PC-9 (cell line): Measurements from ENCODE around the gene PTTG1IP2. TPM values are rescaled to one million over a fixed set of nuclear protein-coding genes. Genes with fewer than 3 reads are reported as not detected.

Experiments used
- Bru-seq: library from RNA; stranded (reverse); fragments of 400-500 nt; gene quantifications from one replicate; lab custom pipeline; 2021; lab: Mats Ljungman, UMichigan
- BruChase-seq, 2 experiments: library from RNA; stranded (reverse); fragments of 400-500 nt; gene quantifications; one replicate each; lab custom pipeline; 2021; lab: Mats Ljungman, UMichigan
- BruUV-seq: library from RNA; stranded (reverse); fragments of 400-500 nt; replicated peaks from 2 replicates; lab custom pipeline; 2021; lab: Mats Ljungman, UMichigan
- CTCF ChIA-PET: fragments of 300-600 bp; sonication (Branson Sonifier 250); formaldehyde crosslinking; loops from one replicate; lab custom pipeline; 2022; ENCODE audit warnings: antibody characterized with exemption; lab: Charles Lee
- POLR2A ChIA-PET: fragments of 300-600 bp; sonication (Branson Sonifier 250); formaldehyde crosslinking; loops from one replicate; lab custom pipeline; 2022; ENCODE audit warnings: antibody characterized with exemption; ENCODE audit not compliant: unreplicated experiment; lab: Charles Lee
- DNase-seq, 2 experiments: peaks; one replicate each; pipeline versions ENCODE4 v3.0.0 to v3.0.0-alpha.2; 2015 to 2022; ENCODE audit warnings: mixed read lengths in 1 of 2
- H2AFZ ChIP-seq: fragments of 200-600 bp; sonication (generic); 2 replicates; pipeline ENCODE4 v1.8.1; 2017; ENCODE audit warnings: antibody characterized with exemption
- H3F3A ChIP-seq: fragments of 200-600 bp; sonication (generic); 2 replicates; pipeline ENCODE4 v1.8.1; 2017; ENCODE audit warnings: antibody characterized with exemption, mild to moderate bottlenecking, low read depth; ENCODE audit not compliant: insufficient read depth
- H3K27ac ChIP-seq: fragments of 200-600 bp; sonication (generic); 2 replicates; pipeline ENCODE4 v1.6.1; 2016; ENCODE audit warnings: mixed run types
- H3K27me3 ChIP-seq: fragments of 200-600 bp; sonication (generic); 2 replicates; pipeline ENCODE4 v1.6.1; 2016; ENCODE audit warnings: low read depth, mixed run types; ENCODE audit not compliant: insufficient read depth
- H3K36me3 ChIP-seq: fragments of 200-600 bp; sonication (generic); 2 replicates; pipeline ENCODE4 v1.6.1; 2016; ENCODE audit warnings: low read depth, mixed run types
- H3K4me1 ChIP-seq: fragments of 200-600 bp; sonication (generic); replicated peaks from 2 replicates; pipeline ENCODE4 v1.6.1; 2016; ENCODE audit warnings: mixed run types; ENCODE audit not compliant: insufficient read depth
- H3K4me2 ChIP-seq: fragments of 200-600 bp; sonication (generic); 2 replicates; pipeline ENCODE4 v1.6.1; 2017; ENCODE audit warnings: mixed run types
- H3K4me3 ChIP-seq: fragments of 200-600 bp; sonication (generic); 2 replicates; pipeline ENCODE4 v1.6.1; 2016; ENCODE audit warnings: mixed run types
- H3K79me2 ChIP-seq: fragments of 200-600 bp; sonication (generic); 2 replicates; pipeline ENCODE4 v1.6.1; 2017; ENCODE audit warnings: low read depth, mixed run types
- H3K9me2 ChIP-seq: fragments of 200-600 bp; sonication (generic); 2 replicates; pipeline ENCODE4 v1.8.1; 2017; ENCODE audit warnings: mild to moderate bottlenecking; ENCODE audit not compliant: insufficient read depth
- H3K9me3 ChIP-seq: fragments of 200-600 bp; sonication (generic); 2 replicates; pipeline ENCODE4 v1.8.1; 2016; ENCODE audit warnings: low read depth; ENCODE audit not compliant: insufficient read depth
- H4K20me1 ChIP-seq: fragments of 200-600 bp; sonication (generic); 2 replicates; pipeline ENCODE4 v1.8.1; 2017; ENCODE audit not compliant: insufficient read depth
- CTCF ChIP-seq: fragments of 200-600 bp; sonication (generic); conservative IDR thresholded peaks from 2 replicates; pipeline ENCODE4 v1.6.1; 2017; ENCODE audit warnings: mixed run types, antibody characterized with exemption, mild to moderate bottlenecking, moderate library complexity
- EZH2 ChIP-seq: fragments of 200-600 bp; sonication (generic); IDR thresholded peaks from 2 replicates; pipeline ENCODE4 v1.8.0; 2017; ENCODE audit warnings: antibody characterized with exemption, low read depth
- intact Hi-C: fragments of 100-400 bp; cut with micrococcal nuclease; formaldehyde crosslinking; loops from one replicate; pipeline ENCODE4 v1.10.0; 2022; ENCODE audit not compliant: unreplicated experiment
- long read RNA-seq: library from polyadenylated mRNA; stranded (forward); transcript quantifications from one replicate; pipeline ENCODE4 v2.0.0, GENCODE V29; 2022
- total RNA-seq: library from RNA; stranded (reverse); gene quantifications from 2 replicates; pipeline ENCODE4 v1.2.3, GENCODE V29; 2021

PTTG1IP2 gene
- not detected in 2 replicates for total RNA-seq
- percentile 36 among the genes with signal in this experiment for Bru-seq, nascent RNA
- BruChase-seq, experiment 1, labeled RNA remaining after a 2-hour chase, result percentile 47 among the genes with signal in this experiment
- BruChase-seq, experiment 2, labeled RNA remaining after a 6-hour chase, result percentile 13 among the genes with signal in this experiment
- long read RNA-seq, result 0 reads

- ChIA-PET CTCF (no interaction called here), POLR2A (no interaction called here)
- Histone ChIP-seq H3F3A (no peaks in the 10 kb centered on the region), H3K79me2 (no peaks in the 10 kb centered on the region), H3K27me3 (no peaks in the 10 kb centered on the region), H4K20me1 (no peaks in the 10 kb centered on the region), H3K4me3 (no peak within 1 kb of the TSS), H3K4me2 (no peak within 1 kb of the TSS), H2AFZ (no peak within 1 kb of the TSS), H3K9me2 (no peaks in the 10 kb centered on the region), H3K9me3 (no peaks in the 10 kb centered on the region), H3K4me1 (no peaks in the 10 kb centered on the region), H3K36me3 (no peaks in the 10 kb centered on the region), H3K27ac (no peak within 1 kb of the TSS)
- DNase-seq, result no peak
- intact Hi-C loops, result no loop called here
- TF ChIP-seq CTCF (no peak), EZH2 (no peak)
- no TSS peak for BruUV-seq
Observed at GRCh38 chr7:90469554-90469953, at the start of gene PTTG1IP2. PTTG1IP2 (plus strand) TSS chr7:90469639; CDS start chr7:90469787, 148 bp downstream.

DNA sequence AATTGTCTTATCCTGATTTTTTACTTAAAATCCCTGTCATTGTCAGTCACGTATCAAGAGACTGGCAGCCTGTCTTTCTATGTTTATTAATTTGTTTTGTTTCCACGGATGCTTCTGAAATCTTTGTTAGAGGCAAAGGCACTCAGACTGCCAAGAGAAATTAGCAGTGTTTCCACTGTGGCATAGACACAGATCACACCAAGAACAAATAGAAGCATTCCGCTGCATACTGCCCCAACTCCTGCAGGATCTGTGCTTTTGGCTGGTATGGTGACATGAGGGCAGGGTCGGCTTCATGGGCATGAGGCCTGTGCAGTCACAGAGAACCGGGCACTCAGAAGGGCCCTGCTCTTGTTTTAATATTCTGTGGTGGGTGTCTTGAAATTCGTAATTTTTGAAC is 47.8 kb upstream of the PTTG1IP2 start:
- intact Hi-C loops, result no loop called here
- BruUV-seq, result no TSS peak

GRCh38 chr7:90424720-90425119 is 44.7 kb upstream of the PTTG1IP2 start:
- intact Hi-C loops, result loop anchor here (5.0 kb wide), 1 partner anchor 162 kb away; no protein-coding TSS in a partner anchor
- TF ChIP-seq EZH2, result no peak
- TF ChIP-seq CTCF, result no peak
- Histone ChIP-seq H3K36me3 (no peaks in the 10 kb centered on the region), H4K20me1 (no peaks in the 10 kb centered on the region), H3K27me3 (no peaks in the 10 kb centered on the region), H3K9me2 (no peaks in the 10 kb centered on the region), H3K79me2 (no peaks in the 10 kb centered on the region), H3F3A (no peaks in the 10 kb centered on the region), H3K4me2 (no peak overlapping the region), H3K4me3 (no peak overlapping the region), H3K27ac (no peak overlapping the region), H3K4me1 (0 out of 2 replicates have a peak, but pooled peaks cover 8% of the 10 kb centered on the region), H2AFZ (no peak overlapping the region), H3K9me3 (no peaks in the 10 kb centered on the region)
- DNase-seq, result no peak
- POLR2A ChIA-PET, result no interaction called here
- no TSS peak for BruUV-seq
- CTCF ChIA-PET, result no interaction called here

More for the DNA sequence above, 47.8 kb upstream of the PTTG1IP2 start:
- Histone ChIP-seq H4K20me1 (no peaks in the 10 kb centered on the region), H3K79me2 (no peaks in the 10 kb centered on the region), H3K36me3 (no peaks in the 10 kb centered on the region), H3F3A (no peaks in the 10 kb centered on the region), H3K4me2 (no peak overlapping the region), H3K9me3 (no peaks in the 10 kb centered on the region), H3K27ac (no peak overlapping the region), H3K27me3 (no peaks in the 10 kb centered on the region), H3K4me1 (0 out of 2 replicates have a peak, but pooled peaks cover 8% of the 10 kb centered on the region), H3K9me2 (no peaks in the 10 kb centered on the region), H3K4me3 (no peak overlapping the region), H2AFZ (no peak overlapping the region)
- ChIA-PET CTCF (no interaction called here), POLR2A (no interaction called here)
- no peak for TF ChIP-seq EZH2
- TF ChIP-seq CTCF, result no peak
- no peak for DNase-seq
